AG20443 (cell line): ENCODE data around the gene RPL38.

Experiments
- DNase-seq: peaks from one replicate; pipeline ENCODE4 v3.0.0; 2012; ENCODE audit warnings: low spot score, mixed read lengths

Gene RPL38

GRCh38 chr17:74250324-74250995, 47.0 kb downstream of the RPL38 start:
- DNase-seq, result no peak

GRCh38 chr17:74251051-74251450, 47.6 kb downstream of the RPL38 start:
- no peak for DNase-seq

GRCh38 chr17:74251569-74251968, 48.1 kb downstream of the RPL38 start:
- no peak for DNase-seq

- no peak for DNase-seq
Measured at GRCh38 chr17:74252211-74252610, 48.7 kb downstream of the RPL38 start.

- no peak for DNase-seq
Measured at GRCh38 chr17:74253036-74253435, 49.6 kb downstream of the RPL38 start.

- DNase-seq, result no peak
Measured at GRCh38 chr17:74257311-74257710, 53.8 kb downstream of the RPL38 start.

GRCh38 chr17:74259667-74260524, 56.4 kb downstream of the RPL38 start:
- no peak for DNase-seq
